OCI-LY1 (cell line): Measurements from ENCODE around the gene HSP90AB1.

Experiments used
- EZH2 ChIP-seq: fragments of 200-600 bp; sonication (generic), shearing (Covaris generic); IDR thresholded peaks from 2 replicates; pipeline ENCODE4 v1.8.0; 2017; ENCODE audit warnings: borderline replicate concordance, mixed run types, mild to moderate bottlenecking, antibody characterized with exemption, low read length, moderate library complexity, mixed read lengths
- TF ChIP-seq, protein P1 (sequence below): fragments of 200-600 bp; sonication (generic), shearing (Covaris generic); IDR thresholded peaks from 2 replicates; pipeline ENCODE4 v1.5.1; 2017; ENCODE audit warnings: mild to moderate bottlenecking, antibody characterized with exemption, low read length, moderate library complexity, mixed read lengths

DNA sequence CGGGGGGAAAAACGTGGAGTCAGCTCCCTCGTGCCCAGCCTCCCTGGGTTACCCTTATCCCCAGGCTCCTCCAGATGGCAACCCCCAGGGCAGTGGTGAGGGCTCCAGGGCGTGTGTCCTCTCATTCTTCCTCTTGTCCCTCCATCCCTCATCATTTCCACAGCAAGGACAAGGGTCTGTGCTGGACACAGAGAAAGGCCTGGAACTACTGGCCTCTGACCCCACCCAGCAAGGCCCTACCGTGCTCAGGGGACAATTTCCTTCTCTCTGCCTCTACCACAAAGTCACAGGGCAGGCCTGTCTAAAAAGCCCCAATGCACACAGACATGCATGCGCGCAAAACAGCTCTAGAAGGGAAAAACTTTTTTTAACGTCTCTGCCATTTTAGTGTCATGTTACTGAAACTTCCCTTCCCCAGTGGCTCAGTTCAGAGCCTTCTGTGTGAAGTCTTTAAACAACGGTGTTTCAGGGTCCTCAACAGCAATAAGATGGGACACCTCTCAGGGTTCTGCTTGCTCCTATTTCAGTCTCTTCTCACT lies 11.5 kb downstream of the HSP90AB1 start:
- TF ChIP-seq, protein P1, sequence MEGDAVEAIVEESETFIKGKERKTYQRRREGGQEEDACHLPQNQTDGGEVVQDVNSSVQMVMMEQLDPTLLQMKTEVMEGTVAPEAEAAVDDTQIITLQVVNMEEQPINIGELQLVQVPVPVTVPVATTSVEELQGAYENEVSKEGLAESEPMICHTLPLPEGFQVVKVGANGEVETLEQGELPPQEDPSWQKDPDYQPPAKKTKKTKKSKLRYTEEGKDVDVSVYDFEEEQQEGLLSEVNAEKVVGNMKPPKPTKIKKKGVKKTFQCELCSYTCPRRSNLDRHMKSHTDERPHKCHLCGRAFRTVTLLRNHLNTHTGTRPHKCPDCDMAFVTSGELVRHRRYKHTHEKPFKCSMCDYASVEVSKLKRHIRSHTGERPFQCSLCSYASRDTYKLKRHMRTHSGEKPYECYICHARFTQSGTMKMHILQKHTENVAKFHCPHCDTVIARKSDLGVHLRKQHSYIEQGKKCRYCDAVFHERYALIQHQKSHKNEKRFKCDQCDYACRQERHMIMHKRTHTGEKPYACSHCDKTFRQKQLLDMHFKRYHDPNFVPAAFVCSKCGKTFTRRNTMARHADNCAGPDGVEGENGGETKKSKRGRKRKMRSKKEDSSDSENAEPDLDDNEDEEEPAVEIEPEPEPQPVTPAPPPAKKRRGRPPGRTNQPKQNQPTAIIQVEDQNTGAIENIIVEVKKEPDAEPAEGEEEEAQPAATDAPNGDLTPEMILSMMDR, result no peak
- no peak for TF ChIP-seq EZH2
